Nucleus accumbens (tissue), 56 donors: ENCODE data around the gene MPND.

ENCODE experiments used
- DNase-seq, 56 donors: peaks; one replicate each; lab custom pipeline; 2025; lab: John Stamatoyannopoulos, UW

The MPND gene

DNA sequence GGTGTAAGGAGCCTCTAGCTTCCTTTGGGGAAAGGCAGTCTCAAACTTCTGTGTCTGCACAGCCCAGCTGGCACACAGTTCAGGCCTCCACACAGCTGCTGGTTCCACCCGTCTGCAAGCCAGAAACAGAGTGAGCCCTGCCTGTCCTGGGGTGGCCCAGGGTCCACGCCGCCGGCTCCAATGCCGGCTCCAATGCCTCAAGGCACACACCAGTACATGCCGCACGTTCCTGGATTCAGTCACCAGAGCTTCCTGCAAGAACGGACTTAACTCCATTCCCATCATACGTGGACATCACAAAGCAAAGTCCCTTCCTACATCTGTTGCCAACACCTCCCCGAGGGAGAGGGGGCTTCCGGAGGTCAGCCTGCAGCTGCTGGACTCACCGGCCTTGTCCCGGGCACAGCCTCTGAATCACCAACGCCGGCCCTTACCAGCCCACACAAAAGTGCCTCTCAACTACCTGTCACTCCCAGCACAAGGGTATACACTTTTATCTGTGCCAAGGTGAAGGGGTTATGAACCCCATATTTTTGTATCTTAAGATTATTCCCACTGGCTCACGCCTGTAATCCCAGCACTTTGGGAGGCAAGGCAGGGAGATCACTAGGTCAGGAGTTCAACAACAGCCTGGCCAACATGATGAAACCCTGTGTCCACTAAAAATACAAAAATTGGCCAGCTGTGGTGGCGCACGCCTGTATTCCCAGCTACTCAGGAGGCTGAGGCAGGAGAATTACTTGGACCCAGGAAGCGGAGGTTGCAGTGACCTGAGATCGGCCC, 48.5 kb downstream of the MPND start:
- no peak for DNase-seq

DNA sequence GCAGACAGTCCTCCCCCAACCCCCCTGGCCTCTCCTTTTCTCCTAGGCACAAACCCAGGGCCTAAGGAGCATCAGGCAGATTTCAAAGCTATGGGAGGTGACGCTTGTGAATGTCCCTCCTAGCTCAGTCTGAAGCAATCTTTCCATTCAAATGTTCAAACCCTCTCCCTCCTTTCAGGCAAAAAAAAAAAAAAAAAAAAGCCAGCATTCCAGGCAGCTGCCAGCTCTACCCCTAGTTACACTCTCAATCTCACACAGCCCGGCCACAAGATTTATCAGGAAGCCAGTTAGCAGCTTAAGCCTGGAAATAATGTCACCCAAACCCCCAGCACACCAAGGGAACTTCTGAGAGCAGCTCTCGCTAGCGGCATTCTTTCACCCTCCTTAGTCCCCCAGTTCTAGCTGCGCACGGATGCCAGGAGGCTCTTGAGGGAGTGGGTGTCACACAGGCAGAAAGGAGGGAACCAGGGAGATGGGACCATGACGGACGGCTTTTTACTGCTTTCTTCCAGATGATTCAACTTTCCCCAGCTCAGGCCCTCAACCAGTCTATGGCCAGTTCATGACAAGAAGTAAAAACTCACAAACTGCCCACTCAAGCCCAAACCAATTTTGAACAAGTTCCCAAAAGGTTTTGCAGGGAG, 50.7 kb downstream of the MPND start:
- peak in 2 of 56 donors; percentile 15 to 24 for DNase-seq

DNA sequence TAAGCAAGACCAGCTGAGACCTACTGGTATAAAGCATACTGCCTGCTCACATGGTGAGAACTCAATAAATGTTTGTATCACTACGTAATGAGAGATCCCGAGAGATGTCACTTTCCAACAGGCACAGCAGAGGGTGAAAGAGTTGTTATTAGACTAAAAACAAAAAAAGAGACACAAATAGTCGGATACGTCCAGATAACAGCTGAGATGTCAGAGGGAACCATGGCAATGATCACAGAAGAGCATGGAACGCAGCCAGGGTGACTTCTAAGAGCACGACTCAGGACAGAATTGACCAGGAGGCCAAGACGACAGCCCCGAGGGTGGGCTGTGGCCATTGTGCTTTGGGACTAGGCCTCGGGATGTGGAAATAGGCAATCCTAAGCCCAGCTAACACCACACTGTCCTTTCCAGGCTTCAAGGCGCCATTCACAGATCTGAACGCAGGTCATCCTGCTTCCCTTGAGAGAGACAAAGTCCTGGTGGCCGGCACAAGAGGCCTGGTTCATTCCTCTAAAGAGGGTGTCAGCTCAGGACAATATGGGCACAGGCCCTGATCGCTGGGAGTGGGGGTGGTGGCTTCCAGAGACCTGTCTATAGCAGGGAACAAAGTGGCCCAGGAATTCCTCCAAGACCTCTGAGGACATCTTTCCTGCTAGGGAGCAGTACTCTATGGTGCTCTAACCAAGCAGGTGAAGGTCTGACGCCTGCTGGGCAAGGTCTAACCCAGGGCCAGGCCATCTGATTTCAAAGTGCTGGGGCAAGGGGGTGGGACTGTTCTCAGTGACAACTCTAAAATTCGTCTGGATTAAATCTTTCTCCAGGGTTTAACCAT, 53.8 kb downstream of the MPND start:
- DNase-seq: no peak

DNA sequence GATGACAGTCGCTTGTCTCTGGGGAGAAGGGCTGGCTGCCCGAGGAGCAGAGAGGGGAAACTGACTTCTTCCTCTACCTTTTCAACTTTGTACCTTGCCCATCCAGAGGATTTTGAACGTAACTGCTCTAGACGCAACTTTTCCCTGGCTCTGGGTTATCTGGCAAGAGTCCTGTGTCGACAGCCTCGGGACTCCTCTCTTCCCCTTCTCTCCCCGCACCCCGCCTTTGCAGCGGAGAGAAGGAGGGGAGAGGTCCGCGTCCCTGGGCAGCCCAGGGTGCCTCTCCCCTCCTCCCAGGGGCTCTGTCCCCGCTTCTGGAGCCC, 56.4 kb downstream of the MPND start:
- peak in 6 of 56 donors; percentile 30 to 52 (median 44) for DNase-seq

DNA sequence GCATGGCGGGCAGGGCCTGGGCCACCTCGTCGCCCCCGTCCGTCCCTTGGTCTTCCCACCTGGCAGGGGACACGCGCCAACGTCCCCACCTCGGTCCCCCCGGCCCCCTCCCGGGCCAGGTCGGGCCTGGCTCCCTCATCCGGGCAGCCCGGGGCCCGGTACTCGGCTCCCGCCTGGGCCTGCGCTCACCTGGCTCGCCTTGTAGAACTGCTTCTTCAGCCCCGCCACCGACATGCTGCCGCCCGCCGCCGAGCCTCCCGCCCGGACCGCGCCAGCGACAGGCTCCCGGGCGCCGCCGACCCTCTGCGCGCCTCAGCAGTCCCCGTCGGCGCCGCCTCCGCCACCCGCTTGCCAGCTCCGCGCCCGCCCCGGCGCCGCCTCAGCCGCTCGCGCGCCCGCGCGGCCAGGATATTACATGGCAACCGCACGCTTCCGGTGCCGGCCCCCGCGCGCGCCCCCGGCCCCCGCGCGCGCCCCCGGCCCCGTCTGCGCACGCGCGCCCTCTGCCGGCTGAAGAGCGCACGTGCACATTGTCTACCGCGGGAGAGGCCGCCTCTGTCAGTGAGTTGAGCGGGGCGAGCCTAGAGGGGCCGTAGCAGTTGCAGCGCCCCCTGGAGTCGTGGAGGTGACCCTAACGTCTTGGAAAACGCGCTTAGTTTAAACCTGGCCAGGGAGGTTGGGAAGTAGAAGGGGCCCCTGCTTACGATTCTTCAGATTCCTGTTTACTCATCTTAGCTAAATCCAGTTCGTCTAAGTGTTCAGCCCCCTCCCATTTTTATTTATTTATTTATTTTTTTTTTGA, 57.0 kb downstream of the MPND start, which contains the start of gene SH3GL1:
TSS of gene SH3GL1 (minus strand) at position 413 of the 802 bp plus-strand sequence. CDS start at position 234, 179 bp downstream.
- peak in 55 of 56 donors; percentile 51 to 95 (median 85) for DNase-seq

DNA sequence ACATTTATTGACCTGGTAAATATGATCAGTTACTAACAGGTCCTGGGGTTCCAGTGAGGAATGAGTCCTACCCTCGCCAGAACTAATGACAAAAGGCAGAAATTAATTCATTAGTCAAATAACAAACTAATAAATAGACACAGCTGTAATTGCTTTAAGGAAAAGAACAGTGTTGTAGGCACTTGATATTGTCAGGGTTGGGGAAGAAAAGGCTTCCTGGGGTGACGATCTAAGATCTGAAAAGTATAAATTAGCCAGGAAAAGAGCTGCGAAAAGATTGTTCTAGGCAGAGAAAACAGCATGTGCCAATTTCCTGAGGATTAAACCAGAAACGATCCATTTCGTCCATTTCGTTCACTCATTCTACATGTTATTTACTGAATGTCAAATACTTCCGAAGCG, 58.4 kb downstream of the MPND start:
- DNase-seq: no peak

DNA sequence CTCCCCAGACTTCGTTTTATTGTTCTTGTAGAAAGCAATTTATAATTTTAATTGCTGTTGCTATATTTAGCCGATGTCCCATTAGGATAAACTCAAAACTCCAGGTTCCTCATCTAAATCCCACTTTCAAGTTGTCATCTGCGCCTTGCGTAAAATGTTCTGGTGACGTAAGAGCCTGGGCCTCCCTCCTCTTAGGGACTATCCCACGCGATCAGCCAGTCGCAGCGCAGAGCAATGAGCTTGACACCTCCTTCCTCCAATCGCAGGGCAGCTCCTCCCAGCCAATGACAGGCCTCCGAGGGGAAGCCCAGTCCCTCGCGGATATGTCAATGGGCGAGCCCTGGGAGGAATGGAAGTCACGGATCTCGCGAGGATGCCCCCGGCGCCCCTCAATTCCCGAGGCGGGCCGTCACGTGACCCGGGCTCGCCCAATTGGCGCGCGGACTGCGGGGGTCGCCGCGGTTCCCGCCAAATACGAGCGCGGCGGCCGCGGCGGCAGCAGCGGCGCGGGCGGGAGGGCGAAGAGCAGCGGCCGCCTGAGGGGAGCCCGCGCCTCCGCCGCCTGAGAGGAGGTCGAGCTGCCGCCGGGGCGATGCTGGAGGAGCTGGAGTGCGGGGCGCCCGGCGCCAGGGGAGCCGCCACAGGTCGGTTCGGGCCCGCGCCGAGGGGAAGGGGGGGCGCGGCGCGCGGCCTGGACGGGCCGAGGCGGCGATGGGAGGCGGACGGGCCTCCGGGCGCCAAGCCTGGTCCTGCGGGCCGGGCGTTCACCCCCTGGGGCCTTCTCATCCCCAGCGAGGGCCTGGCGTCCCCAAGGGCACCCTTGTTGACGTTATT, 59.0 kb downstream of the MPND start, which contains the start of gene CHAF1A:
TSS of gene CHAF1A (plus strand) at position 470 of the 834 bp plus-strand sequence. CDS start at position 593, 123 bp downstream.
- peak; percentile 94 to 100 (median 99) for DNase-seq

DNA sequence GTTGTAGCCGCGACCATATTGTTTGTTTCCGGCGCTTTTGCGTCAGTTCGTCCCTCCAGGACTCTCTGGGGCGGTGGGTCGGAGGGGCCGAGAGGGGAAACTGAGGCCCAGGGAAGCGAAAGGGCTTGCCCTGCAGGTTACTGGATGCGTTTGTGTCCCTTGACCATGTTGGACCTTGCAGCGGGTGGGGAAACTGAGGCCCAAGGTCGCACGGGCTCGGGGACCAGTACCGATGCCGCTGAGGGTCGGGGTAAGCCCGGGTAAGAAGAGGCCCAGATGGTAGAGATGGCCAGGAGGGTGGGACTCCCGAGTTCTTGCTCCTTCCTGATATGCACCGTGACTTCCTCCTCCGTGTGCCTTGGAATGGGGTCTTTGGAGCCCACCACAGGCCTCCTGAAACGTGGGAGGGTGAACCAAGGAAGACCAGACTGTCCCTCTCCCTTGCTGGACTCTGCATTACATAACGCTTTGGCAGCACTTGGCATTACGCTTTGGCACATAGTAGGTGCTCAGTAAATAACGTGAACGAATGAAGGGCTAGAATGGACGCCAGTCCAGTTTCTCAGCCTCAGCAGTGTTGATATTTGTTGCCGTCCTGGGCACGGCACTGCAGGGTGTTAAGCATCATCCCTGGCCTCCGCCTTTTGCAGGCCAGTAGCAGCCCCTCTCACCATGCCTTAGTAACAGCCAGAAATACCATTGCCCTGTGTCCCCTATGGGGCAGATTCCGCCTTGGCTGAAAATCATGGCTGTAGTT, 59.8 kb downstream of the MPND start:
- no peak for DNase-seq

DNA sequence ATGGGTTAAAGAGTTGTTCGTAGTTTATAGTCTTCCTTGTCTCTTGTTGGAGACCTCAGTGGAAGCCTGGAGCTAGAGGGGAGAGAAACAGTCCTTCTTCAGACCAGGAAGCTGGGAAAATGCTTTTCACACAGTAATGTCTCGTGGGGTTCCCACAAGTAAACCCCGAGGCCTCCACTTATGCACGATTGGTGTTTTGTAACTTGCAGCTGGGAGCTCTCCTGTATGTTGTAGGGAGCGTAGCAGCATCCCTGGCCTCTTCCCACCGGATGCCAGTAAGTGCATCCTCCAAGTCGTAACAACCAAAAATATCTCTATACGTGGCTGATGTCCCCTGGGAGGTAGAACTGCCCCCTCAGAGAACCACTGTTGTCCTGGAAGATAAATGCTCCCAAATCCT, 62.6 kb downstream of the MPND start:
- no peak for DNase-seq

DNA sequence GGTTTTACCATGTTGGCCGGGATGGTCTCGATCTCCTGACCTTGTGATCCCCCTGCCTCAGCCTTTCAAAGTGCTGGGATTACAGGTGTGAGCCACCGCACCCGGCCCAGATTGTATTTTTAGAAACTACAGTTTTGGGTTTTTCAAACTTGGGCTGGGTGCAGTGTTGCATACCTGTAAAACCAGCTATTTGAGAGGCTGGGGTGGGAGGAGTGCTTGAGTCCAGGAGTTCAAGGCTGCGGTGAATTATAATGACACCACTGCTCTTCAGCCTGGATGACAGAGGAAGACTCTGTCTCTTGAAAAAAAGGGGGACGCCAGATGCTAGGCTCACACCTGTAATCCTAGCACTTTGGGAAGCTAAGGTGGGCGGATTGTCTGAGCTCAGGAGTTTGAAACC, 63.3 kb downstream of the MPND start:
- DNase-seq: no peak

DNA sequence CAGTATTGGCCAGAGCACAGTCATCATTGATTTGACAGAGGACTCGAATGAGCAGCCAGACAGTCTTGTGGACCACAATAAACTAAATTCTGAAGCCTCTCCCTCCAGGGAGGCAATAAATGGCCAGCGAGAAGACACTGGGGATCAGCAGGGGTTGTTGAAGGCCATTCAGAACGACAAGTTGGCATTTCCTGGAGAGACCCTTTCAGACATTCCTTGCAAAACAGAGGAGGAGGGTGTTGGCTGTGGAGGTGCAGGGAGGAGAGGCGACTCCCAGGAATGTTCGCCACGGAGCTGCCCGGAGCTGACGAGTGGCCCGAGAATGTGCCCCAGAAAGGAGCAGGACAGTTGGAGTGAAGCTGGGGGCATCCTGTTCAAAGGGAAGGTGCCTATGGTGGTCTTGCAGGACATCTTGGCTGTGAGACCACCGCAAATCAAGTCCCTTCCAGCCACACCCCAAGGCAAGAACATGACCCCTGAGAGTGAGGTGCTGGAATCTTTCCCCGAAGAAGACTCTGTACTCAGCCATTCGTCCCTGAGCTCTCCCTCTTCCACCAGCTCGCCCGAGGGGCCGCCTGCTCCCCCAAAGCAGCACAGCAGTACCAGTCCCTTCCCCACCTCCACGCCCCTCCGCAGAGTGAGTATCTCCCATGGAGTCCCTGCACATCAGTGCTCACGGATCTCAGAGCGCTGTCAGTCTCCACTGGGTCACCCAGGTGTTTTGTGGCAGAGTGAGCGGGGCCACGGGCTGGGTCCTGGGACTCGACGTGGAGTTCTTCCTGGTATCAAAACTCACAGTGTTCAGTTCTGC, 66.0 kb downstream of the MPND start:
- DNase-seq: no peak
